HG03097 (cell line): ENCODE measurements around the gene ADAMTS3.
"Not testable (repeated sequence)": the region's sequence is repeated elsewhere in the genome, so short reads cannot be mapped to it uniquely, and the experiment has no call there.

Experiments
- ATAC-seq: cut with Tn5 transposase; IDR thresholded peaks from one replicate; pipeline ENCODE4 v1.9.1; 2021; ENCODE audit not compliant: unreplicated experiment, low FRiP score

The ADAMTS3 gene

GRCh38 chr4:72553540-72554337, 15.3 kb downstream of the ADAMTS3 start:
- ATAC-seq = no peak

GRCh38 chr4:72552447-72552846, 16.6 kb downstream of the ADAMTS3 start:
- no peak for ATAC-seq

- ATAC-seq = no peak
Measured at GRCh38 chr4:72546456-72546855, 22.6 kb downstream of the ADAMTS3 start.

GRCh38 chr4:72540694-72541093, 28.3 kb downstream of the ADAMTS3 start:
- not testable (repeated sequence) for ATAC-seq

GRCh38 chr4:72538006-72538405, 31.0 kb downstream of the ADAMTS3 start:
- ATAC-seq = no peak

- ATAC-seq = no peak
Measured at GRCh38 chr4:72536443-72536842, 32.6 kb downstream of the ADAMTS3 start.

GRCh38 chr4:72531768-72532290, 37.2 kb downstream of the ADAMTS3 start:
- ATAC-seq = no peak

GRCh38 chr4:72531322-72531721, 37.7 kb downstream of the ADAMTS3 start:
- no peak for ATAC-seq

- no peak for ATAC-seq
Measured at GRCh38 chr4:72529148-72529822, 39.7 kb downstream of the ADAMTS3 start.

- ATAC-seq = no peak
Measured at GRCh38 chr4:72527038-72527646, 41.9 kb downstream of the ADAMTS3 start.

GRCh38 chr4:72525938-72526337, 43.1 kb downstream of the ADAMTS3 start:
- no peak for ATAC-seq

- no peak for ATAC-seq
Measured at GRCh38 chr4:72522440-72522839, 46.6 kb downstream of the ADAMTS3 start.

GRCh38 chr4:72513227-72513626, 55.8 kb downstream of the ADAMTS3 start:
- no peak for ATAC-seq

GRCh38 chr4:72507860-72508419, 61.1 kb downstream of the ADAMTS3 start:
- ATAC-seq = no peak

- ATAC-seq = no peak
Measured at GRCh38 chr4:72507167-72507566, 61.9 kb downstream of the ADAMTS3 start.

- ATAC-seq = peak; percentile 82
Measured at GRCh38 chr4:72505314-72505744, 63.7 kb downstream of the ADAMTS3 start.

GRCh38 chr4:72500214-72500613, 68.8 kb downstream of the ADAMTS3 start:
- ATAC-seq = no peak

GRCh38 chr4:72496119-72496518, 72.9 kb downstream of the ADAMTS3 start:
- no peak for ATAC-seq

- ATAC-seq = no peak
Measured at GRCh38 chr4:72494156-72494555, 74.9 kb downstream of the ADAMTS3 start.

GRCh38 chr4:72489267-72489666, 79.8 kb downstream of the ADAMTS3 start:
- ATAC-seq = no peak

- no peak for ATAC-seq
Measured at GRCh38 chr4:72486991-72487390, 82.0 kb downstream of the ADAMTS3 start.
